ENCODE results near the gene PATL1.
A peak's percentile ranks its signal among the peaks of the same experiment; 100 is the strongest.

The PATL1 gene

GRCh38 chr11:59668188-59668949 is 468 bp downstream of the PATL1 start:
- no peak for TF ChIP-seq CTCF (IDR thresholded peaks at IDR 0.05; ENCODE audit: low read depth, low read length)
- Histone ChIP-seq H3K4me3 (ENCODE audit: low read depth, low read length) (peak overlapping the region; percentile 97), H3K27ac (peak overlapping the region; percentile 87), H3K27me3 (ENCODE audit: insufficient read depth, low read depth, severe bottlenecking) (no peaks in the 10 kb centered on the region), H3K9me3 (ENCODE audit: severe bottlenecking) (peaks cover 3% of the 10 kb centered on the region), H3K36me3 (peaks cover 37% of the 10 kb centered on the region)
- DNase-seq = peak; percentile 43

- Histone ChIP-seq H3K36me3 (peaks cover 43% of the 10 kb centered on the region), H3K9me3 (ENCODE audit: severe bottlenecking) (peaks cover 3% of the 10 kb centered on the region), H3K4me3 (ENCODE audit: low read depth, low read length) (peak overlapping the region; percentile 97), H3K27ac (no peak overlapping the region), H3K27me3 (ENCODE audit: insufficient read depth, low read depth, severe bottlenecking) (no peaks in the 10 kb centered on the region)
- DNase-seq = no peak
- TF ChIP-seq CTCF (IDR thresholded peaks at IDR 0.05; ENCODE audit: low read depth, low read length) = no peak
Observed at GRCh38 chr11:59667812-59668187, 1.0 kb downstream of the PATL1 start.

- no peaks in the 10 kb centered on the region for H3K27me3 ChIP-seq (ENCODE audit: insufficient read depth, low read depth, severe bottlenecking)
- peaks cover 51% of the 10 kb centered on the region for H3K36me3 ChIP-seq
- no peak for TF ChIP-seq CTCF (IDR thresholded peaks at IDR 0.05; ENCODE audit: low read depth, low read length)
- no peak for DNase-seq
- H3K9me3 ChIP-seq (ENCODE audit: severe bottlenecking) = peaks cover 3% of the 10 kb centered on the region
- no peak overlapping the region for H3K4me3 ChIP-seq (ENCODE audit: low read depth, low read length)
- H3K27ac ChIP-seq = no peak overlapping the region
Observed at GRCh38 chr11:59666969-59667368, 1.9 kb downstream of the PATL1 start.

- no peaks in the 10 kb centered on the region for H3K27me3 ChIP-seq (ENCODE audit: insufficient read depth, low read depth, severe bottlenecking)
- H3K27ac ChIP-seq = no peak overlapping the region
- H3K36me3 ChIP-seq = peaks cover 98% of the 10 kb centered on the region
- no peak for DNase-seq
- no peak for TF ChIP-seq CTCF (IDR thresholded peaks at IDR 0.05; ENCODE audit: low read depth, low read length)
- H3K9me3 ChIP-seq (ENCODE audit: severe bottlenecking) = no peaks in the 10 kb centered on the region
- no peak overlapping the region for H3K4me3 ChIP-seq (ENCODE audit: low read depth, low read length)
Observed at GRCh38 chr11:59660621-59661020, 8.2 kb downstream of the PATL1 start.

- H3K36me3 ChIP-seq = peaks cover 98% of the 10 kb centered on the region
- no peak overlapping the region for H3K27ac ChIP-seq
- H3K4me3 ChIP-seq (ENCODE audit: low read depth, low read length) = no peak overlapping the region
- H3K9me3 ChIP-seq (ENCODE audit: severe bottlenecking) = no peaks in the 10 kb centered on the region
- no peak for DNase-seq
- TF ChIP-seq CTCF (IDR thresholded peaks at IDR 0.05; ENCODE audit: low read depth, low read length) = no peak
- H3K27me3 ChIP-seq (ENCODE audit: insufficient read depth, low read depth, severe bottlenecking) = no peaks in the 10 kb centered on the region
Observed at GRCh38 chr11:59659981-59660380, 8.9 kb downstream of the PATL1 start.

- no peak for TF ChIP-seq CTCF (IDR thresholded peaks at IDR 0.05; ENCODE audit: low read depth, low read length)
- no peak for DNase-seq
- H3K36me3 ChIP-seq = peaks cover 97% of the 10 kb centered on the region
Observed at GRCh38 chr11:59658036-59658435, 10.8 kb downstream of the PATL1 start.

More at GRCh38 chr11:59658036-59658435, 10.8 kb downstream of the PATL1 start:
- H3K4me3 ChIP-seq (ENCODE audit: low read depth, low read length) = no peak overlapping the region
- H3K27me3 ChIP-seq (ENCODE audit: insufficient read depth, low read depth, severe bottlenecking) = no peaks in the 10 kb centered on the region
- H3K9me3 ChIP-seq (ENCODE audit: severe bottlenecking) = no peaks in the 10 kb centered on the region
- no peak overlapping the region for H3K27ac ChIP-seq

Measured in WERI-Rb-1 (cell line).